HG03064 (cell line): Measurements from ENCODE around the gene RB1.
A peak's percentile ranks its signal among the peaks of the same experiment; 100 is the strongest.

Experiments used
- ATAC-seq: cut with Tn5 transposase; IDR thresholded peaks from one replicate; pipeline ENCODE4 v1.9.1; 2021; ENCODE audit warnings: low read depth; ENCODE audit not compliant: unreplicated experiment

RB1 gene

GRCh38 chr13:48303359-48304142 lies at the start of gene RB1:
Gene RB1, plus strand, starts transcription at chr13:48303751. Its CDS starts 162 bp downstream, at chr13:48303913.
- ATAC-seq: peak; percentile 75

GRCh38 chr13:48253849-48254248 lies 49.7 kb upstream of the RB1 start:
- no peak for ATAC-seq

- ATAC-seq: no peak
These were observed 48.5 kb upstream of the RB1 start for GRCh38 chr13:48255090-48255489.

GRCh38 chr13:48255954-48256353 lies 47.6 kb upstream of the RB1 start:
- no peak for ATAC-seq

GRCh38 chr13:48258002-48258401 lies 45.5 kb upstream of the RB1 start:
- no peak for ATAC-seq

- ATAC-seq: no peak
These were observed 45.1 kb upstream of the RB1 start for GRCh38 chr13:48258430-48258829.

GRCh38 chr13:48260970-48261369 lies 42.6 kb upstream of the RB1 start:
- ATAC-seq: no peak

GRCh38 chr13:48263196-48263595 lies 40.4 kb upstream of the RB1 start:
- no peak for ATAC-seq

GRCh38 chr13:48264058-48264457 lies 39.5 kb upstream of the RB1 start:
- ATAC-seq: no peak

GRCh38 chr13:48265217-48265815 lies 38.2 kb upstream of the RB1 start:
- peak; percentile 63 for ATAC-seq

GRCh38 chr13:48266150-48266549 lies 37.4 kb upstream of the RB1 start:
- ATAC-seq: no peak

GRCh38 chr13:48266701-48267639 lies 36.6 kb upstream of the RB1 start:
- ATAC-seq: no peak

- no peak for ATAC-seq
These were observed 35.5 kb upstream of the RB1 start for GRCh38 chr13:48268019-48268418.

GRCh38 chr13:48273346-48273745 lies 30.2 kb upstream of the RB1 start:
- ATAC-seq: no peak

GRCh38 chr13:48275507-48275906 lies 28.0 kb upstream of the RB1 start:
- no peak for ATAC-seq

GRCh38 chr13:48278806-48279205 lies 24.7 kb upstream of the RB1 start:
- no peak for ATAC-seq

- no peak for ATAC-seq
These were observed 22.0 kb upstream of the RB1 start for GRCh38 chr13:48281556-48281955.

GRCh38 chr13:48291730-48292129 lies 11.8 kb upstream of the RB1 start:
- ATAC-seq: no peak

GRCh38 chr13:48292650-48293049 lies 10.9 kb upstream of the RB1 start:
- ATAC-seq: no peak

GRCh38 chr13:48294653-48295052 lies 8.9 kb upstream of the RB1 start:
- no peak for ATAC-seq

- ATAC-seq: no peak
These were observed 8.3 kb upstream of the RB1 start for GRCh38 chr13:48295271-48295670.
